HepG2 (cell line): Measurements from ENCODE around the gene CTSW. TPM values are rescaled to one million over a fixed set of nuclear protein-coding genes. Genes with fewer than 3 reads are reported as not detected.
A peak's percentile ranks its signal among the peaks of the same experiment; 100 is the strongest.

Source experiments
- EED ChIP-seq: sonication (generic); formaldehyde crosslinking; IDR thresholded peaks from 2 replicates; pipeline ENCODE4 v1.5.0; 2020; ENCODE audit warnings: mild to moderate bottlenecking, missing genetic modification reagents
- FOXA3 ChIP-seq: IDR thresholded peaks from 2 replicates; pipeline ENCODE4 v1.6.1; 2016; ENCODE audit warnings: missing genetic modification reagents, missing compliant biosample characterization
- IRF9 ChIP-seq: sonication (generic); formaldehyde crosslinking; IDR thresholded peaks from 2 replicates; pipeline ENCODE4 v1.8.0; 2022; ENCODE audit warnings: missing genetic modification reagents, mild to moderate bottlenecking, borderline replicate concordance
- JUND ChIP-seq: sonication (generic); formaldehyde crosslinking; IDR thresholded peaks from 2 replicates; pipeline ENCODE4 v1.8.0; 2022; ENCODE audit warnings: mild to moderate bottlenecking, missing genetic modification reagents
- KDM1A ChIP-seq: IDR thresholded peaks from 2 replicates; pipeline ENCODE4 v1.6.1; 2016; ENCODE audit warnings: missing compliant biosample characterization
- NFE2L2 ChIP-seq: fragments of 150-350 bp; IDR thresholded peaks from 2 replicates; pipeline ENCODE4 v1.6.1; 2014; ENCODE audit warnings: low read length
- TEF ChIP-seq: sonication (generic); formaldehyde crosslinking; IDR thresholded peaks from 2 replicates; pipeline ENCODE4 v1.5.0; 2020; ENCODE audit warnings: missing genetic modification reagents
- ZBTB43 ChIP-seq: sonication (generic); formaldehyde crosslinking; conservative IDR thresholded peaks from 2 replicates; pipeline ENCODE4 v1.4.0; 2020; ENCODE audit warnings: missing genetic modification reagents
- ZFP36 ChIP-seq: fragments of 150-350 bp; IDR thresholded peaks from 2 replicates; pipeline ENCODE4 v1.6.1; 2018; ENCODE audit warnings: borderline replicate concordance, low read length, low read depth; ENCODE audit not compliant: partially characterized antibody
- ZHX1 ChIP-seq: sonication (generic); formaldehyde crosslinking; IDR thresholded peaks from 2 replicates; pipeline ENCODE4 v1.8.1; 2022; ENCODE audit warnings: low read depth, mild to moderate bottlenecking, missing genetic modification reagents
- ZNF496 ChIP-seq: sonication (generic); formaldehyde crosslinking; IDR thresholded peaks from 2 replicates; pipeline ENCODE4 v1.8.1; 2023; ENCODE audit warnings: mild to moderate bottlenecking, moderate library complexity, missing genetic modification reagents; ENCODE audit not compliant: insufficient replicate concordance
- ZNF501 ChIP-seq: sonication (generic); formaldehyde crosslinking; IDR thresholded peaks from 2 replicates; pipeline ENCODE4 v1.5.1; 2020; ENCODE audit warnings: mild to moderate bottlenecking, moderate library complexity, missing genetic modification reagents
- ZNF674 ChIP-seq: sonication (generic); formaldehyde crosslinking; IDR thresholded peaks from 2 replicates; pipeline ENCODE4 v1.5.0; 2020; ENCODE audit warnings: low read depth, mild to moderate bottlenecking, missing genetic modification reagents
- polyA plus RNA-seq, 8 experiments: library from polyadenylated mRNA; depleted of rRNA in 3 of 8; stranded (reverse) in 7 of 8; unstranded in 1 of 8; fragments of >200 nt; fragmentation: Illumina TruSeq in 4 of 8; extraction: Trizol in 4 of 8; gene quantifications; 2 replicates each; pipeline versions ENCODE4 v1.2.1 to v1.2.3, GENCODE V29; 2011 to 2016; ENCODE audit warnings: low read depth in 4 of 8, missing spikeins in 1 of 8, mixed read lengths in 1 of 8; ENCODE audit not compliant: insufficient read depth in 1 of 8
- total RNA-seq, 5 experiments: library from RNA; depleted of rRNA; stranded (reverse); fragments of >200 nt; fragmentation: Illumina TruSeq; extraction: Trizol; gene quantifications; 2 replicates each; pipeline ENCODE4 v1.2.3, GENCODE V29; 2016; ENCODE audit warnings: low read depth in 1 of 5
- TF ChIP-seq, protein P1 (sequence below): sonication (generic); formaldehyde crosslinking; IDR thresholded peaks from 2 replicates; pipeline ENCODE4 v1.4.0; 2020; ENCODE audit warnings: mild to moderate bottlenecking, missing genetic modification reagents

CTSW gene
- total and polyA plus RNA-seq, 2 of the 13 experiments (the other 11 are each of a cell fraction or from before 2014, with no cell fraction given) = 0.09 TPM; not detected in 1

- TF ChIP-seq TEF (no peak), ZNF496 (no peak), NFE2L2 (no peak), ZNF501 (CRISPR knock-in tag) (no peak), ZFP36 (no peak), KDM1A (no peak), FOXA3 (CRISPR knock-in tag) (peak; percentile 41), ZHX1 (CRISPR knock-in tag) (no peak), JUND (no peak), IRF9 (no peak), ZBTB43 (CRISPR knock-in tag) (no peak), ZNF674 (CRISPR knock-in tag) (no peak), EED (CRISPR knock-in tag) (no peak)
- TF ChIP-seq, protein P1, sequence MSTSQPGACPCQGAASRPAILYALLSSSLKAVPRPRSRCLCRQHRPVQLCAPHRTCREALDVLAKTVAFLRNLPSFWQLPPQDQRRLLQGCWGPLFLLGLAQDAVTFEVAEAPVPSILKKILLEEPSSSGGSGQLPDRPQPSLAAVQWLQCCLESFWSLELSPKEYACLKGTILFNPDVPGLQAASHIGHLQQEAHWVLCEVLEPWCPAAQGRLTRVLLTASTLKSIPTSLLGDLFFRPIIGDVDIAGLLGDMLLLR (CRISPR knock-in tag) = no peak
These were observed 35.3 kb upstream of the CTSW start (continued) for GRCh38 chr11:65844231-65844872.
